IMR-90 (cell line): ENCODE measurements around the gene KANSL3. TPM values are rescaled to one million over a fixed set of nuclear protein-coding genes. Genes with fewer than 3 reads are reported as not detected.

Experiments
- ATAC-seq: fragments of 200-7000 bp; cut with Tn5 transposase; 2 replicates; pipeline ENCODE4 v1.9.1; 2020; ENCODE audit warnings: low read depth, mild to moderate bottlenecking, moderate library complexity
- BruUV-seq: library from RNA; stranded (reverse); fragments of 400-500 nt; replicated peaks from 2 replicates; lab custom pipeline; 2021; lab: Mats Ljungman, UMichigan
- CTCF ChIA-PET: fragments of 300-600 bp; formaldehyde crosslinking; extraction: SDS; loops from one replicate; lab custom pipeline; 2021; ENCODE audit warnings: antibody characterized with exemption; lab: Yijun Ruan, JAX
- POLR2A ChIA-PET: fragments of 300-600 bp; sonication (Branson Sonifier 250); formaldehyde crosslinking; loops from one replicate; lab custom pipeline; 2022; ENCODE audit warnings: antibody characterized with exemption; ENCODE audit not compliant: unreplicated experiment; lab: Charles Lee
- DNase-seq: peaks from one replicate; pipeline ENCODE4 v3.0.0; 2013
- H2AFZ ChIP-seq: replicated peaks from 2 replicates; pipeline ENCODE3; 2013; ENCODE audit warnings: low read length, mild to moderate bottlenecking; ENCODE audit not compliant: poor library complexity
- H2AK5ac ChIP-seq: 2 replicates; pipeline ENCODE4 v1.6.1; 2013; ENCODE audit warnings: low read depth, low read length, inconsistent platforms
- H2AK9ac ChIP-seq: replicated peaks from 2 replicates; pipeline ENCODE3; 2013; ENCODE audit warnings: mild to moderate bottlenecking, low read depth, low read length, moderate library complexity; ENCODE audit not compliant: poor library complexity
- H2BK120ac ChIP-seq: 2 replicates; pipeline ENCODE4 v1.6.1; 2013; ENCODE audit warnings: low read depth, low read length, inconsistent platforms
- H2BK15ac ChIP-seq: 3 replicates; pipeline ENCODE4 v1.6.1; 2013; ENCODE audit warnings: low read depth, low read length, inconsistent platforms
- H2BK20ac ChIP-seq: 2 replicates; pipeline ENCODE4 v1.6.1; 2013; ENCODE audit warnings: low read depth, mild to moderate bottlenecking, inconsistent platforms, low read length, moderate library complexity
- H2BK5ac ChIP-seq: 2 replicates; pipeline ENCODE4 v1.6.1; 2013; ENCODE audit warnings: mild to moderate bottlenecking, low read depth, low read length, inconsistent platforms; ENCODE audit not compliant: poor library complexity, severe bottlenecking
- H3K14ac ChIP-seq: replicated peaks from 2 replicates; pipeline ENCODE4 v1.6.1; 2013; ENCODE audit warnings: low read depth, low read length, inconsistent platforms
- H3K18ac ChIP-seq: 2 replicates; pipeline ENCODE4 v1.6.1; 2013; ENCODE audit warnings: low read depth, low read length, control low read depth
- H3K23ac ChIP-seq: 2 replicates; pipeline ENCODE4 v1.6.1; 2013; ENCODE audit warnings: low read depth, low read length, inconsistent platforms
- H3K27ac ChIP-seq: 2 replicates; pipeline ENCODE4 v1.5.1; 2013; ENCODE audit warnings: mild to moderate bottlenecking, control low read depth, low read length; ENCODE audit not compliant: insufficient read depth
- H3K27me3 ChIP-seq: 2 replicates; pipeline ENCODE4 v1.6.1; 2013; ENCODE audit warnings: low read length; ENCODE audit not compliant: control insufficient read depth, insufficient read depth
- H3K36me3 ChIP-seq: 2 replicates; pipeline ENCODE4 v1.6.1; 2013; ENCODE audit warnings: low read length, mixed read lengths; ENCODE audit not compliant: control insufficient read depth, insufficient read depth
- H3K4ac ChIP-seq: 2 replicates; pipeline ENCODE4 v1.6.1; 2013; ENCODE audit warnings: low read depth, low read length, inconsistent platforms
- H3K4me1 ChIP-seq: 2 replicates; pipeline ENCODE4 v1.6.1; 2013; ENCODE audit warnings: low read length, mixed read lengths; ENCODE audit not compliant: control insufficient read depth, insufficient read depth
- H3K4me2 ChIP-seq: 2 replicates; pipeline ENCODE4 v1.6.1; 2013; ENCODE audit warnings: low read depth, mild to moderate bottlenecking, control low read depth, low read length, moderate library complexity
- H3K4me3 ChIP-seq: 2 replicates; pipeline ENCODE4 v1.5.1; 2013; ENCODE audit warnings: low read depth, mild to moderate bottlenecking, control low read depth, low read length, moderate library complexity; ENCODE audit not compliant: insufficient read depth
- H3K56ac ChIP-seq: 2 replicates; pipeline ENCODE4 v1.6.1; 2013; ENCODE audit warnings: low read length, inconsistent platforms; ENCODE audit not compliant: insufficient read depth; ENCODE audit errors: extremely low read depth
- H3K79me1 ChIP-seq, 2 experiments: 2 replicates each; pipeline ENCODE4 v1.6.1; 2013; ENCODE audit warnings: low read length in 2 of 2, inconsistent platforms in 1 of 2, low read depth in 1 of 2
- H3K9ac ChIP-seq: 2 replicates; pipeline ENCODE4 v1.6.1; 2013; ENCODE audit warnings: low read depth, low read length, control low read depth
- H3K9me1 ChIP-seq: 2 replicates; pipeline ENCODE4 v1.6.1; 2013; ENCODE audit warnings: low read length, inconsistent platforms; ENCODE audit not compliant: insufficient read depth
- H3K9me3 ChIP-seq: 2 replicates; pipeline ENCODE4 v1.6.1; 2013; ENCODE audit warnings: low read length; ENCODE audit not compliant: control insufficient read depth, insufficient read depth
- H4K20me1 ChIP-seq: 2 replicates; pipeline ENCODE4 v1.6.1; 2013; ENCODE audit warnings: low read length, inconsistent platforms; ENCODE audit not compliant: insufficient read depth
- H4K5ac ChIP-seq: 2 replicates; pipeline ENCODE4 v1.6.1; 2013; ENCODE audit warnings: mild to moderate bottlenecking, low read depth, low read length, control low read depth
- H4K8ac ChIP-seq, 2 experiments: 2 replicates each; pipeline ENCODE4 v1.6.1; 2013; ENCODE audit warnings: low read depth in 2 of 2, low read length in 2 of 2, control low read depth in 1 of 2, inconsistent platforms in 1 of 2
- H4K91ac ChIP-seq: 2 replicates; pipeline ENCODE4 v1.6.1; 2013; ENCODE audit warnings: low read depth, low read length, inconsistent platforms; ENCODE audit not compliant: insufficient read depth
- BHLHE40 ChIP-seq: fragments of 150-350 bp; IDR thresholded peaks from 2 replicates; pipeline ENCODE4 v1.6.1; 2016; ENCODE audit warnings: mild to moderate bottlenecking, low read depth, low read length
- CEBPB ChIP-seq: IDR thresholded peaks from 2 replicates; pipeline ENCODE4 v1.6.1; 2012; ENCODE audit warnings: low read depth, low read length, improper control_type of control experiment
- CHD1 ChIP-seq: IDR thresholded peaks from 2 replicates; pipeline ENCODE4 v1.6.1; 2012; ENCODE audit warnings: low read depth, low read length, improper control_type of control experiment
- CTCF ChIP-seq: conservative IDR thresholded peaks from 2 replicates; pipeline ENCODE4 v1.5.1; 2012; ENCODE audit warnings: mild to moderate bottlenecking, low read depth, low read length, improper control_type of control experiment
- MAFK ChIP-seq: IDR thresholded peaks from 2 replicates; pipeline ENCODE4 v1.6.1; 2012; ENCODE audit warnings: low read depth, low read length, improper control_type of control experiment
- MAZ ChIP-seq: IDR thresholded peaks from 2 replicates; pipeline ENCODE4 v1.6.1; 2012; ENCODE audit warnings: low read depth, mild to moderate bottlenecking, low read length, improper control_type of control experiment, moderate library complexity, borderline replicate concordance
- MXI1 ChIP-seq: IDR thresholded peaks from 2 replicates; pipeline ENCODE4 v1.6.1; 2012; ENCODE audit warnings: low read depth, mild to moderate bottlenecking, low read length, moderate library complexity, borderline replicate concordance
- NFE2L2 ChIP-seq: fragments of 150-350 bp; IDR thresholded peaks from 2 replicates; pipeline ENCODE4 v1.6.1; 2016; ENCODE audit warnings: low read depth, mild to moderate bottlenecking, low read length
- RCOR1 ChIP-seq: IDR thresholded peaks from 2 replicates; pipeline ENCODE4 v1.6.1; 2012; ENCODE audit warnings: mild to moderate bottlenecking, low read length, improper control_type of control experiment; ENCODE audit not compliant: insufficient replicate concordance
- SMC3 ChIP-seq: fragments of 150-350 bp; IDR thresholded peaks from 2 replicates; pipeline ENCODE4 v1.6.1; 2016; ENCODE audit warnings: low read depth, mild to moderate bottlenecking, antibody characterized with exemption, low read length, moderate library complexity
- WGBS, 2 experiments: methylation state at CpG; one replicate each; pipeline versions ENCODE4 v1.1.5 to v1.1.7; 2013; ENCODE audit warnings: missing lambda C conversion rate in 2 of 2; ENCODE audit not compliant: insufficient read length in 1 of 2; ENCODE audit errors: extremely low coverage in 2 of 2; 5-methylcytosine and 5-hydroxymethylcytosine counted together
- dilution Hi-C: fragments of 300-500 bp; cut with HindIII; formaldehyde crosslinking; loops from one replicate; pipeline ENCODE4 v1.14.3; 2018; ENCODE audit warnings: low sequenced_read_pairs; ENCODE audit not compliant: unreplicated experiment
- in situ Hi-C: fragments of 300-500 bp; cut with MboI; formaldehyde crosslinking; loops from 3 replicates; pipeline ENCODE4 v1.14.3; 2019; ENCODE audit warnings: low sequenced_read_pairs, inconsistent platforms, mixed read lengths
- intact Hi-C: fragments of 100-400 bp; cut with micrococcal nuclease; formaldehyde crosslinking; loops from 2 replicates; pipeline ENCODE4 v1.10.0; 2022
- polyA plus RNA-seq, 3 experiments: library from polyadenylated mRNA; depleted of rRNA; stranded (reverse); fragments of >200 nt; gene quantifications; 2 replicates each; pipeline ENCODE4 v1.2.3, GENCODE V29; 2012; ENCODE audit warnings: low replicate concordance in 1 of 3
- total RNA-seq: library from RNA; depleted of rRNA; stranded (reverse); fragments of >200 nt; gene quantifications from 2 replicates; pipeline ENCODE4 v1.2.3, GENCODE V29; 2012

The KANSL3 gene
- total and polyA plus RNA-seq, 2 of the 4 experiments (the other 2 are of a cell fraction) = 22.2 to 26.3 TPM

GRCh38 chr2:96636551-96637171 lies 1.5 kb downstream of the KANSL3 start:
- DNase-seq (peak; percentile 21), ATAC-seq (no peak)
- no peak for TF ChIP-seq SMC3
- TF ChIP-seq CHD1 = no peak
- no peak for TF ChIP-seq CEBPB
- TF ChIP-seq CTCF = no peak
- TF ChIP-seq BHLHE40 = no peak
- TF ChIP-seq MAFK = no peak
- no peak for TF ChIP-seq MAZ
- TF ChIP-seq MXI1 = no peak
- TF ChIP-seq NFE2L2 = no peak
- TF ChIP-seq RCOR1 = no peak
- Histone ChIP-seq H3K4me2 (peak overlapping the region; percentile 98), H3K27me3 (no peaks in the 10 kb centered on the region), H4K91ac (no peak overlapping the region), H2BK120ac (no peak overlapping the region; the same call in 1 of the 2 replicates), H4K5ac (no peak overlapping the region), H4K20me1 (peaks cover 9% of the 10 kb centered on the region; the same call in 1 of the 2 replicates), H3K9ac (peak overlapping the region; percentile 59), H2AK5ac (no peak overlapping the region; the same call in 1 of the 2 replicates), H3K9me1 (peaks cover 7% of the 10 kb centered on the region), H3K4me3 (peak overlapping the region; percentile 87), H2BK15ac (no peak overlapping the region), H3K36me3 (peaks cover 3% of the 10 kb centered on the region), H3K4ac (peak overlapping the region; percentile 85), H3K4me1 (peaks cover 10% of the 10 kb centered on the region), H3K27ac (peak overlapping the region; percentile 8; the same call in 1 of the 2 replicates), H2AK9ac (peak overlapping the region; percentile 7), H3K79me1 (peaks cover 21 to 54% of the 10 kb centered on the region in 2 experiments), H3K56ac (peak overlapping the region; percentile 70; the same call in 1 of the 2 replicates), H3K14ac (0 out of 2 replicates have a peak overlapping the region, but pooled peaks have one; percentile 93), H3K9me3 (no peaks in the 10 kb centered on the region), H2BK20ac (no peak overlapping the region), H2AFZ (no peak overlapping the region), H4K8ac (0 out of 4 replicates have a peak overlapping the region, but pooled peaks of 1 of the 2 experiments have one; percentile 78), H3K23ac (peak overlapping the region; percentile 95; the same call in 1 of the 2 replicates), H3K18ac (no peak overlapping the region), H2BK5ac (no peak overlapping the region)
- dilution Hi-C loops (no loop called here), in situ Hi-C loops (no loop called here), intact Hi-C loops (loop anchor here (5.0 kb wide), 1 partner anchor 106 kb away; the partner anchor contains the start of gene LMAN2L)
- ChIA-PET POLR2A (no interaction called here), CTCF (interaction anchor here (1.1 kb wide), 1 partner anchor 125 kb away, joined by 4 read pairs; no protein-coding TSS in a partner anchor)
- no CpG with 5 or more reads among the region's 14 CpGs for WGBS, 2 experiments
- no TSS peak for BruUV-seq
